NCI-H2227 (cell line): ENCODE measurements around the gene C11orf86.
"Not testable (repeated sequence)": the region's sequence is repeated elsewhere in the genome, so short reads cannot be mapped to it uniquely, and the experiment has no call there.

Experiments
- DNase-seq: peaks from one replicate; lab custom pipeline; 2025; ENCODE audit not compliant: unreplicated experiment; lab: John Stamatoyannopoulos, UW

C11orf86 gene

DNA sequence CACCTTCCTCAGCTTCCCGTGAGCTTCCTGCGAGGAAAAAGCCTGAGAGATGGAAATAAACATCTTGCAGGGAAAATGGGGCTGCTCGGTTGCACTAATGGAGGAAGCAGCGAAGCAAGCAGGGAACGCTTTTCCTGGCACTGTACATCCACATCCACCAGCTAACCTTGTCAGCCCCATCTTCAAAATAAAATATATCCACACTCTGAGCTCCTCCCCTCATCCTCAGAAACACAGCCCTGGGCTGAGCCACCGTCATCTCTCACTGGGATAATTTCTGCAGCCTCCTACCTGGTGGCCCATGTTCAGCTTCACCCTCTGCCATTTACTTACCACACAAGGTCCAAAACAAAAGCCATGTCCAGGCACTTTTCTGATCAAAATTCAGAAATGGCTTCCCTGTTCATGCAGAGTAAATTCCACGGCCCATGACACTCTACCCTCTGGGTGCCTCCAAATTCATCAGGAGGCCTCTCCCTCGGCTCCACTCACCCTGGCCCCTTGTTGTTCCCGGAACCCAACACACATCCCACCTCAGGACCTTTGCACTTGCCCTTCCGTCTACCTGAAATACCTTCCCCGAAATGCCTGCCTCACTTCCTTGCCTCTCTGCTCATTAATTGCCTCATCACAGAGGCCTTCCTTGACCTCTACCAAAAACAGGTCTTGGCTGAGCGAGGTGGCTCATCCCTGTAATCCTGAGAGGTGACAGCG, 13.0 kb downstream of the C11orf86 start:
- DNase-seq = no peak

DNA sequence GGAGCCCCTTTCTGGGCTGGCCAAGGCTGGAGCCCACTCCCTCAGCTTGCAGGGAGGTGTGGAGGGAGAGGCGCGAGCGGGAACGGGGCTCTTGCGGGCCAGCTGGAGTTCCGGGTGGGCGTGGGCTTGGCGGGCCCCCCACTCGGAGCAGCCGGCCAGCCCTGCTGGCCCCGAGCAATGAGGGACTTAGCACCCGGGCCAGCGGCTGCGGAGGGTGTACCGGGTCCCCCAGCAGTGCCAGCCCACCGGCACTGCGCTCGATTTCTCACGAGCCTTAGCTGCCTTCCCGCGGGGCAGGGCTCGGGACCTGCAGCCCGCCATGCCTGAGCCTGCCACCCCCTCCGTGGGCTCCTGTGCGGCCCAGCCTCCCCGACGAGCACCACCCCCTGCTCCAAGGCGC, 13.6 kb downstream of the C11orf86 start:
- DNase-seq = not testable (repeated sequence)

GRCh38 chr11:66989360-66989759, 14.3 kb downstream of the C11orf86 start:
- not testable (repeated sequence) for DNase-seq

GRCh38 chr11:66992041-66992440, 16.9 kb downstream of the C11orf86 start:
- no peak for DNase-seq

DNA sequence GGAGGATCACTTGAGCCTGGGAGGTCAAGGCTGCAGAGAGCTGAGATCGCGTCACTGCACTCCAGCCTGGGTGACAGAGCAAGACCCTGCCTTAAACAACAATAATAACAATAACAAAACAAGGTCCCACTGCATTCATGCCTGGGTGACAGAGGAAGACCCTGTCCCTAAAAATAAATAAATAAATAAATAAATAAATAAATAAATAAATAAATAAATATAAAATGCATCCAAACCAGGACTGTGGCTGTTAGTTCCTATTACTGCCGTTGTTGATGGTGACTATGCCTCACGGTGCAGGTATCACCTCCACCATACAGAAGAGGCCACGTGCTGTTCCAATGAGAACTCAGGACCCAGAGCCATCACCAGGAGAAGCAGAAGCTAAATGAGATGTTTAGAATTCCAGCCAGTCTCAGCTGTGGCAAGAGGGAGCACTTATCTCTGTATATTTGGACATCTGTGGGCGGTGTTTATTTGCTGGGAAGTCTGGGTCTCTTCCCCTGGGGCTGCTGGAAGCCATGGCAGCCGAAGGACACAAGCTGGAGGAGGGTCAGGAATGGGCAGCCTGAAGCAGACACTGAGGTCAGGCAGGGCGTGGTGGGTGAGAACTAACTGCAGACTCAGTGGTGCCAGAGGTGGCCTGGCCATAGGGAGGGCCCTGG, 21.6 kb downstream of the C11orf86 start:
- DNase-seq = no peak

- DNase-seq = no peak
Observed at GRCh38 chr11:66999555-66999954, 24.5 kb downstream of the C11orf86 start.

GRCh38 chr11:67001332-67001731, 26.2 kb downstream of the C11orf86 start:
- DNase-seq = no peak

DNA sequence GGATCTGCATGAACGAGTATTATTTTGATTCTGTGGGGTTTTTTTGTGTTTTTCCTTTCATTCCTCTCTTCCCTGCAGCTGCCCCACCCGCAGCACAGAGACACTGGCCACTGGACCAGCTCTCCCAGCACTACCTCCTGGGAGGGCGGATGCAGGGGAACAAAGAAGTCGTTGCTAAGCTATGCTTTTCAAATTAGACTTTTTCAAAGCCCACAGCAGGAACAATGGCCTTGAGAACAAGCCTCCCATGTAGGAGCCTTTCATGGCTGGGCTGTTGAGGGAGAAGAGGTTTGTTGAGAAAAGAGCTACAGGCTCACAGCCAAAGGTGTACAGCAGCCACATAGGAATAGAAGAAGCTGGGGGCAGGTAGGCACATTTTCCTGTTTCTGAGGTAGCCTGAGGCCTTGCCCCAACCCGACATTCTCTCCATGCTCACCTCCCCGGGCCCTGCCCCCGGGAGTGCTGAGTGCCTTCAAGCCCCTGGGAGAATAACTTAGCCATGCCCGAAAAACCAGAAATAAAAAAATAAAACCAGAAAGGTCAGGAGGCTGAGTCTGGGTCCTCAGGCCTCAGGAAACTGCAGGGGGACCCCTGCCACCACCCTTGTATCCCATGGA, 27.3 kb downstream of the C11orf86 start:
- DNase-seq = peak; percentile 18

GRCh38 chr11:67002921-67003411, 27.9 kb downstream of the C11orf86 start:
- DNase-seq = no peak

- not testable (repeated sequence) for DNase-seq
Observed at GRCh38 chr11:67005200-67005599, 30.1 kb downstream of the C11orf86 start.

DNA sequence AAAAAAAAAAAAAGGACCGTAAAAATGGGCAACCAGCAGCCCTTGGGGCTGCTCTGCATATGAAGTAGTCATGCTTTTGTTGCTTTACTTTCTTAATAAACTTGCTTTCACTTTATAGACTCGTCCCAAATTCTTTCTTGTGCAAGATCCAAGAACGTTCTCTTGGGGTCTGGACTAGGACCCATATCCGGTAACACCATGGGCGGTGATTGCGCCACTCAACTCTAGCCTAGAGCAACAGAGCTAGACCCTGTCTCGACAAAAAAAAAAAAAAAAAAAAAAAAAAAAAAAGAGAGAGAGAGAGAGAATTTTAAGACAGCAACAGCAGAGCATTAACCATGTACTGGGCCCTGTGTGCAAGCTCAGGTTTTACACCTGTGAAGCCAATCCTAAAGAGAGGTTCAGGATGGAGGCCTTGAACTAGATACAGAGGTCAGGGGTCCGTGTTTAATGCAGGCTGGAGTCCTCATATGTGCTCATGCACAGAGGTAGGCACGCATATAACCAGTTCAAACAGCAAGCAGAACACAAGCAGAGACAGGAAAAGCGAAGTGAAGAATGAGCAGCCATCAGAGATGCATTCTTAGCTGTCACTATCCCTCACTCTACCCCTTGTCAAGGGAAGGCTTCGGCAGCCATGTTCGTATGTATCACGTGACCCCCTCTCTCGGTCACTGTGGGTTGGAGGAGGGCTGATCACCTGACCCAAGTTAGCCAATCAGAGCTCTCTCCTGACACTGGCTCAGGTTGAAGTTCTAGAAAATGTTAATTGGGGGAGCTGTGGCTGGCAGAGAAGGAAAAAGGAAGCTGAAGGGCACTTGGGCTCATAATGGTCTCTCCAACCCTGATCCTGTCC, 31.2 kb downstream of the C11orf86 start:
- DNase-seq = peak; percentile 37

GRCh38 chr11:67007126-67007525, 32.0 kb downstream of the C11orf86 start:
- no peak for DNase-seq

GRCh38 chr11:67010296-67010905, 35.3 kb downstream of the C11orf86 start:
- DNase-seq = no peak

- DNase-seq = no peak
Observed at GRCh38 chr11:67013511-67014045, 38.5 kb downstream of the C11orf86 start.

GRCh38 chr11:67014343-67014742, 39.2 kb downstream of the C11orf86 start:
- DNase-seq = no peak

DNA sequence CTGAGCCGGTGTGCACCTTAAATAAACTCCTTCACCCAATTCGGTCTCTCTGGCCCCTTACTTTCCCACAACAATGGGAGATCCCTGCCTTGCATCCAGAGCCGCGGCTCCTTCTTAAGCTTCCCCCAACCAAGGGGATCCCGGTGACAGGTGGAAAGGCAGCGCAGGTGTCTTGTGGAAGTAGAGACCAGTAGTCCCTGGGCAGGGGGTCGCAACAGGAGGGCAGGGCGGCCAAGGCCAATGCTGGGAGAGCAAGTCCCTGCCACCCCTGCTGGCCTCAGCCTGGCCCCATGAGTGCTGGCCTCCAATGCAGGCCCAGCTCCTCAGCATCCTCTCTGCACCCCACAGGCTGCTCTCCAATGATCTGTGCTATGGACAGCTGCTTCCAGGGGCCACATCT, 39.9 kb downstream of the C11orf86 start:
- no peak for DNase-seq

DNA sequence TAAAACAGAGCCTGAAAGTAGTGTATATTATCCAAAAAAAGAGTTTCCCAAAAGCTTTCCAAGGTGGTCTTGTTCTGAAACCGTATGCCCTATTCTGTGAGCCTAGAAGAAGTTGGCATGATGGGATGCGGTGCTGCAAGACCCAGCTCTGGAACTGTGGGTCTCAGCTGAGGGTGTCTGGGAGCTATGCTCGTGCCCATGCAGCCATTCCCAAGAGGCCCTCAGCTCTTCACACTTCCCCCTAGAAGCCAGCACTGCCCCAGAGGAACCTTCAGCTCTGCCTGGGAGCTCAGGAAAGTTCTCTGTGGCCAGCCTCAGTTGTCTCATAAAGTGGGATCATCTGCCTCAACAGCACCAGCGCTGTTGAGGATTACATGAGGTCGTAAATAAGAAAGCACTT, 41.4 kb downstream of the C11orf86 start:
- no peak for DNase-seq

GRCh38 chr11:67020949-67021348, 45.8 kb downstream of the C11orf86 start:
- DNase-seq = no peak

- peak; percentile 33 for DNase-seq
Observed at GRCh38 chr11:67022341-67022933, 47.3 kb downstream of the C11orf86 start.
